Activated CD4-positive, alpha-beta T cell treated with anti-CD3 and anti-CD28 coated beads, Interleukin-2, amount 10 ng/mL, durations not matched to agents 7 days and 5 days (primary cell): Measurements from ENCODE around the gene NHLH2. TPM values are rescaled to one million over a fixed set of nuclear protein-coding genes. Genes with fewer than 3 reads are reported as not detected.

Source experiments
- CTCF ChIA-PET: fragments of 350-600 bp; sonication (Branson Sonifier 250); formaldehyde crosslinking; loops from one replicate; lab custom pipeline; 2021; ENCODE audit warnings: antibody characterized with exemption; lab: Charles Lee
- POLR2A ChIA-PET: fragments of 350-600 bp; sonication (Branson Sonifier 250); formaldehyde crosslinking; loops from one replicate; lab custom pipeline; 2021; ENCODE audit warnings: antibody characterized with exemption; lab: Charles Lee
- DNase-seq: peaks from one replicate; pipeline ENCODE4 v3.0.0-alpha.2; 2020
- H3K27ac Mint-ChIP-seq: one replicate; pipeline ENCODE4 v1.8.0; 2021; ENCODE audit warnings: mild to moderate bottlenecking, moderate library complexity, mixed read lengths
- H3K27me3 Mint-ChIP-seq: one replicate; pipeline ENCODE4 v1.8.0; 2021; ENCODE audit warnings: mixed read lengths
- H3K36me3 Mint-ChIP-seq: one replicate; pipeline ENCODE4 v1.8.0; 2021; ENCODE audit warnings: low read depth, mixed read lengths
- H3K4me1 Mint-ChIP-seq: one replicate; pipeline ENCODE4 v1.8.0; 2021; ENCODE audit warnings: mixed read lengths
- H3K4me3 Mint-ChIP-seq: one replicate; pipeline ENCODE4 v1.8.0; 2021; ENCODE audit warnings: mild to moderate bottlenecking, moderate library complexity, mixed read lengths
- H3K9me3 Mint-ChIP-seq: one replicate; pipeline ENCODE4 v1.8.0; 2021; ENCODE audit warnings: mixed read lengths
- total RNA-seq, 2 experiments: library from RNA; stranded (reverse); gene quantifications; one replicate each; pipeline ENCODE4 v1.2.3, GENCODE V29; 2021

Gene NHLH2
- total RNA-seq, 2 experiments from 2014 or later = not detected

DNA sequence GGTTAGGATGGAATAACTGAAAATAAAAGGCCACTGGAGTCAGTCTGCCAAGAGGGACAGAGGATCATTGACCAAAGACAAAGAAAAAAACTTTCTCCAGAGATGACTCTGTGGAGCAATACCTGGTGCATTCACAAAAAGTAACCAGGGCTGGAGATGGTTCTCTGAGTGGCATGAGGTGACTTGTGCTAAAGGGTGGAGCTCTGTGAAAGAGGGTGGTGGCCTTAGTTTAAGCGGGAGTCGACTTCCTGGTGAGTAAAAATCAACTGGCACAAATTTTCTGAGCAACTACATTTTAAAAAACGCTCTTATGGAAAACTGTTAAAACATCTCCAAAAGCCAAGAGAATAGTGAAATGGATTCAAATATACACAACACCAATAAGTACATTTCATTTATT lies 10.0 kb downstream of the NHLH2 start:
- Mint-ChIP-seq H3K9me3 (no peaks in the 10 kb centered on the region), H3K36me3 (peaks cover 2% of the 10 kb centered on the region), H3K27ac (no peak overlapping the region), H3K27me3 (peaks cover 52% of the 10 kb centered on the region), H3K4me3 (no peak overlapping the region), H3K4me1 (peaks cover 6% of the 10 kb centered on the region)
- no peak for DNase-seq
- ChIA-PET CTCF (no interaction called here), POLR2A (no interaction called here)

DNA sequence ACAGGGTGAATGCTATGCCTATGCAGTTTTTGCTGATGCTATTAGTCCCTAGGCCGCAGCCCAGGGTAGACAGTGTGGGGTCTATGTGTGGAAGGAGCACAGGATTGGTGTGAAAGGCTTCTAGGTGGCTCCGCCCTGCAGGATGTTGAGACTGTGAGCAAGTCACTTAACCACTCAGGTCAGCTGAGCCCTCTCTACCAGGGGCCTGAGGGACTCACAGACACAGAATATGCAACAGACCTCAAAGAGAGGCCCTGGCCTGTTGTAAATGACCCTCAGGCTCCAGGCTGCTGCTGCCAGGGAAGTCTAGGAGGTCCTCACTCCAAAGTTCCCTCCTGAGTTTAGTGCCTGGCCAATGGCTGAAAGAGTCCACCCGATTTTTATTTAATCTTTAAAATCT lies 11.0 kb downstream of the NHLH2 start:
- Mint-ChIP-seq H3K27me3 (peaks cover 44% of the 10 kb centered on the region), H3K36me3 (peaks cover 2% of the 10 kb centered on the region), H3K4me3 (no peak overlapping the region), H3K9me3 (no peaks in the 10 kb centered on the region), H3K4me1 (peaks cover 6% of the 10 kb centered on the region), H3K27ac (no peak overlapping the region)
- ChIA-PET CTCF (no interaction called here), POLR2A (no interaction called here)
- DNase-seq = no peak

DNA sequence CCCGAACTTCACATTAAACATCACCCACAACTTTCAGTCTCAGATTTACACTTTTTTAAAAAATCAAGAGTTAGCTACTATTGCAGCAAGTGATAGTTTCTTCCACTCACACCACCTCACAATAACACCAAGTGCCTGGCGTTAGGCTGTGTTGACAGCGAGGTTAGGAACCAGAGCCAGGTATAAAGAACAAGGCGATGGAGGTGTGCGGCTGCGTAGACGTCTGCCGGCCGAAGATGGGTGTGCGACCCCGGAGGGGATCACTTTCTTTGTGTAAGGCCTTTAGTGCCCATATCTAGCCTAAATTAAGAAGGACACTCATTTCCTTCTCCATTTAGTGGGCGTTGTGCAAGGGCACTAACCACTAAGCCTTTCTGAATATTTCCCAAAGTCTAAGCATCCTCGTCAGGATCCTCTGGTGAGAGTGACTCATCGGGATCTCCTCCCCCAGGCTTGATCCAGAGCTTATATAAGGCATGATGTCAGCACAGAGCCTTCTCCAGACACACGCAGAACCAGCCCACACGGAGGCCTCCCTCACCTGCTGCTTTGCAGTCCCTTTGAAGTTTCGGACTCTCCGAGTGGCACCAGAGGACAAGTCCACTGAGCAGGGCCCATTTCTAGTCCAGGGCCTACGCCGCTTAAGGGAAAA lies 11.8 kb downstream of the NHLH2 start:
- Mint-ChIP-seq H3K4me3 (peak overlapping the region; percentile 51), H3K27me3 (peaks cover 43% of the 10 kb centered on the region), H3K4me1 (peaks cover 6% of the 10 kb centered on the region), H3K27ac (peak overlapping the region; percentile 19), H3K9me3 (no peaks in the 10 kb centered on the region), H3K36me3 (peaks cover 2% of the 10 kb centered on the region)
- CTCF ChIA-PET = no interaction called here
- POLR2A ChIA-PET = no interaction called here
- DNase-seq = no peak

DNA sequence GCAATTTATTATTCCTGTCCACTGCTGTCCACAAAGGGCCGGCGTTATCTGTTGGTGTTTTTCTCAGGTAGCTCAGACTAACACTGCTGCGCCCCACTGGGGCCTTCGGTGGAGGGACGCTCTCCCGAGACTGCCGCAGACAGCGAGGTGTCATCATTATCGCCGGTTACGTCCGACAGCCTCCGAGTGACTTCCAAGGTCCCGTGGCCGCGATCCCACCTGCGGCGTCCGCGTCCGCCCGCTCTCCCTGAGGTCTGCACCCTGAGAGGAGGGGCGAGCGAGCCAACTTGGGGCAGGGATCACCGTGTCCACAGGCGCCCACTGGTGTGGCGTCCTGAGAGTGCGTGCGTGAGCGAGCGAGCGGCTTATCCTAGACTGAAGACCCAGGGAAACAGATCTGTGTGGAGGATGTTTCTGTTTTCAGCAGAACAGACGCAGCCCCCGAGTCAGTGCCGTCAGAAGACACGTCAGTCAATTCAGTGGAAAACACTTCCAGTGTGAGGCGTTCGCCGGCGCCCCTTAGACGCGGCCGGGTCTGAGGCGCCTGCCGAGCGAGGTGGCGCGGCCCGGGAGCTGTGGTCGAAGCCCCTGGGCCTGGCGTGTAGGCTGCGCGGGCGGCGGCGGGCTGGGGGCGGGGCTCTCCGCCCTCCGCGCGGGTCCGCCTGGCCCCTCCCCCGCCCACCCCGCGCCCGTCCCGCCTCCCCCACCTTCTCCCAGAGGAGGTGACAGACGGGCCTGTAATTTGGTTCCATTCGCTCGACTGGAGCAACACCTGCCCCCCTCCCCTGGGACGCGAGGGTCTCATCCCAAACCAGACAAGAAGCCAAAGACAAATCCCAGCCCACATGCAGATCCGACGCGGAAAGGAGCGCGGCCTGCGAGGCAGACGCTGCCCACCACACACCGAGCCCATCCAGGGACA lies 12.6 kb downstream of the NHLH2 start:
- POLR2A ChIA-PET = no interaction called here
- Mint-ChIP-seq H3K27me3 (peaks cover 42% of the 10 kb centered on the region), H3K27ac (peak overlapping the region; percentile 19), H3K9me3 (no peaks in the 10 kb centered on the region), H3K36me3 (peaks cover 2% of the 10 kb centered on the region), H3K4me1 (peaks cover 6% of the 10 kb centered on the region), H3K4me3 (peak overlapping the region; percentile 51)
- DNase-seq = no peak
- CTCF ChIA-PET = no interaction called here

DNA sequence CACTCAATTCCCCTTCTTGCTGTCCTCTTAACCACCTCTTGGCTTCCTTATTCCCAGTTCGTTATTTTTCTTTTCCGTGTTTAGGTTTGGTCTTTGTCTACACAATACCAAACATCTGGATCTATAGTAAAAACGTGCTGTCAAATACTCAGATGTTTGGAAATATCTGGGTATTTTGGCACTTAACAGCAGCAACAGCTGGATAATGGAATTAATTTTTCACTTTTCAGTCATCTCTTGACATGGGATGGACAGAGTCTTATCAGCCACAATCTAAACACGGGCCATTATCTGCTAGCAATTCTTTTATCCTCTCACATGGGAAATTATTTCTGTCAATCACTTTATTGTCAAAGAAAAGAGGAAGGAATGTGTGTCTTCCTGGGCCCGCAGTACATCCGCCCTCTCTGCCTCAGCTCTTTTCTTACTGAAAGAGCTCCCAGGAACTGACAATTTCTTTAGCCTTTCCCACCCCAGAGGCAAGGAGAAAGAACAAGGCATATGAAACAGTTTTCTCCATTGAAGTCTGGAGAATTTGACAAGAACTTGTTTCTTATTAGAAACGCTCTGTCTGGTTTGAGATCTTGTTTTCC lies 13.4 kb downstream of the NHLH2 start:
- H3K4me3 Mint-ChIP-seq = no peak overlapping the region
- DNase-seq = no peak
- H3K27me3 Mint-ChIP-seq = peaks cover 47% of the 10 kb centered on the region
- ChIA-PET CTCF (no interaction called here), POLR2A (no interaction called here)
- no peak overlapping the region for H3K27ac Mint-ChIP-seq
- peaks cover 2% of the 10 kb centered on the region for H3K36me3 Mint-ChIP-seq
- no peaks in the 10 kb centered on the region for H3K9me3 Mint-ChIP-seq
- peaks cover 6% of the 10 kb centered on the region for H3K4me1 Mint-ChIP-seq

DNA sequence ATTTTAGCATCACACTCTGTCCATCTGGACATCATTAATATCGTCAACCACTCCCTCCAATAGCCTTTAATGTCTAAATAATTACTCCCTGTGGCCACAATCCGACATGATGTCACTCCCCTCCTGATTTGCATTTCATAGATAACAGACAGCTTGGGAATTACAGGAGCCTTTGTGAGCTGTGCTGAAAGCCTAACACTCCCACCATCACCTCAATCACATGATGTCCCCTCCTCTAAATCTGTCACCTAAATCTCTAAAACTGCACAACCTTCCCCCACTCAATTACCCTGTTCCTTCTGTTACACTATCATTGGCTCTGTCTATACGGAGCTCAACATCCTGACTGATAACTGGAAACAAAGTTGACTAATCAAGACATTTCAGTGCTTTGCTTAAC lies 14.3 kb downstream of the NHLH2 start:
- no peaks in the 10 kb centered on the region for H3K9me3 Mint-ChIP-seq
- DNase-seq = no peak
- peaks cover 2% of the 10 kb centered on the region for H3K36me3 Mint-ChIP-seq
- peaks cover 49% of the 10 kb centered on the region for H3K27me3 Mint-ChIP-seq
- ChIA-PET POLR2A (no interaction called here), CTCF (no interaction called here)
- H3K4me1 Mint-ChIP-seq = peaks cover 6% of the 10 kb centered on the region
- H3K27ac Mint-ChIP-seq = no peak overlapping the region
- no peak overlapping the region for H3K4me3 Mint-ChIP-seq

DNA sequence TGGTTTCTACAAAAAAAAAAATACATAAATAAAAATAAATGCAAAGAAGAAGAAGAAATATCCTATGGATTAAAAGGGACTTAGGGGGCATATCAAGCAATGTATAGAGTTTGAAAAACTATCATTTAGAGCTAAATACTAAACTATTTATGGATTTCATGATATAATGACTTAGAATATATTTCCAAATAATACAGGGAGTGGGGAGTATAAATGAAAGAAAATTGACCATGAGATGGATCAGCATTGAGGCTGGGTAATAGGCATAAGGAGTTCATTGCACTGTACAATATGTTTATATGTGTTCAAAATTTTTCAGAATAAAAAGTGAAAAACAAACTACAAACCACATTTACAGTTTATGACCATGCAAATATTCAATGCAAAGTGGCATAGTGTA lies 18.8 kb downstream of the NHLH2 start:
- CTCF ChIA-PET = no interaction called here
- Mint-ChIP-seq H3K27ac (no peak overlapping the region), H3K4me1 (no peaks in the 10 kb centered on the region), H3K9me3 (no peaks in the 10 kb centered on the region), H3K36me3 (no peaks in the 10 kb centered on the region), H3K27me3 (peaks cover 32% of the 10 kb centered on the region), H3K4me3 (no peak overlapping the region)
- POLR2A ChIA-PET = no interaction called here
- DNase-seq = no peak

DNA sequence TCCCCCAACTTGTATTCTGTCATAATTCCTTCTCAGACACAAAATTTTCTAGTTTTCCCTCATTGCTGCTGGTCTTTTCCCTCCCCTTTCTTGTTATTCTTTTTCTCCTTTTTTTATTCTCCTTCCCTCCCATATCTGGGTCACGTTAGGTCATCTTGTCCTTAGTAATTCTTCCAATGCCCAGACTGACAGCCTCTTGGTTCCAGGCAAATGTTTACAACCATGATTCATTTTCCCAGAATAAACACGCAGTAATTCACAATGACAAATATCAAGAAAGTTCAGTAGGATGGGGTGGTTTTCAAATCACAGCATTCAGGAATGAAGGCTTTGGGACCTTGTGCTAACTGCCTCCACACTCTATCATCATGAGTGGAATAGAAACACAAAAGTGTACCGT lies 25.2 kb downstream of the NHLH2 start:
- Mint-ChIP-seq H3K36me3 (no peaks in the 10 kb centered on the region), H3K9me3 (no peaks in the 10 kb centered on the region), H3K27ac (no peak overlapping the region), H3K4me3 (no peak overlapping the region), H3K4me1 (no peaks in the 10 kb centered on the region), H3K27me3 (peaks cover 7% of the 10 kb centered on the region)
- CTCF ChIA-PET = no interaction called here
- DNase-seq = no peak
- POLR2A ChIA-PET = no interaction called here

DNA sequence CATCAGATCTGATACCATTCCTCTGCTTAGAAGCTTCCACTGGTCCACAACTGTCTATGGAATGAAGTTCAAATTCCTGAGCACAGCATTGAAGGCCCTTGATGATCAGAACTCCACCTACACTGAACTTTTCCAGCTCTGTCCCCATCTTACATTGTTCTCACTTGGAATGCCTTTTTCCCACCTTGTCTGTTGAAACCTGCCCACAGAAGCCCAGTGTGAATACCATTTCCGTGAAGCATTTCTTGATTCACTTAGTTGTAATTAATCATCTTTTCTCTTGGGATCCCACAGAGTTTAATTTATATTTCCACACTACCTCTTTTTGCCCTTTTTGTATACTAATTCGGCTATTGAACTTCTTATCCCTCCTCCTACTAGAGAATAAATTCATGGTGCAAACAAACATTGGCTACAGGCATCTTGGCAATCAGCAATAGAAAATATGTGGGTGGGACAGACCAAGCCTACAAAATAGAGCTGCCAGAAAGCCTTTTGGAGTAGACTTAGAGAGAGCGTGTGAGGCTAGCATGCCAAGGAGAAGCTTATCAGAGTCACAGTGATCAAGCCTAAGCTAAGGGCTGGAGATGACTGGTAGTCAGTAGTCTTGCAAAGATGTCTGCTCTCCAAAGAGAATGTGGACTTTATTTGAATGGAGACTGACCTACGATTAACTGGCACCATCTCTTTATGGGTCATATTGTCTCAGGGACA lies 26.1 kb downstream of the NHLH2 start:
- no peaks in the 10 kb centered on the region for H3K9me3 Mint-ChIP-seq
- peaks cover 7% of the 10 kb centered on the region for H3K27me3 Mint-ChIP-seq
- no peaks in the 10 kb centered on the region for H3K36me3 Mint-ChIP-seq
- no peaks in the 10 kb centered on the region for H3K4me1 Mint-ChIP-seq
- no peak overlapping the region for H3K4me3 Mint-ChIP-seq
- no peak for DNase-seq
- ChIA-PET CTCF (no interaction called here), POLR2A (no interaction called here)
- no peak overlapping the region for H3K27ac Mint-ChIP-seq

DNA sequence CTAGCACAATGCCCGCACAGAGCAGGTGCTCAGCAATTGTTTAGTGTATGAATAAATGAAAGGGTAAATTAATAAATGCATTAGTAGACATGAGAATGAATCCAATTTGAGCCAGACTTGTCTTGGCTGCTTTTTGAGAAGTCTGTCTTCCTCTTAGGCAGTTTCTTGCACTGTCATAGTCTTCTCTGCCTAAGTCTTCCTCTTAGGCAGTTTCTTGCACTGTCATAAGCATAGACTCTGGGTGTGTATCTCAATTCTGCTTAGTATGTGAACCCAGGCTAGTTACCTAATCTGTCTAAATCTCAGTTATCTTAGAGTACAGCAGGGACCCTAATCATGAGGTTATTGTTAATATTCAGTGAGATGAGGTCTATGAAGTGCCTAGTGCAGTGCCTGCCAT lies 27.2 kb downstream of the NHLH2 start:
- ChIA-PET CTCF (interaction anchor here (0.6 kb wide), 1 partner anchor 316 kb away, joined by 3 read pairs; no protein-coding TSS in a partner anchor), POLR2A (no interaction called here)
- H3K4me1 Mint-ChIP-seq = no peaks in the 10 kb centered on the region

DNA sequence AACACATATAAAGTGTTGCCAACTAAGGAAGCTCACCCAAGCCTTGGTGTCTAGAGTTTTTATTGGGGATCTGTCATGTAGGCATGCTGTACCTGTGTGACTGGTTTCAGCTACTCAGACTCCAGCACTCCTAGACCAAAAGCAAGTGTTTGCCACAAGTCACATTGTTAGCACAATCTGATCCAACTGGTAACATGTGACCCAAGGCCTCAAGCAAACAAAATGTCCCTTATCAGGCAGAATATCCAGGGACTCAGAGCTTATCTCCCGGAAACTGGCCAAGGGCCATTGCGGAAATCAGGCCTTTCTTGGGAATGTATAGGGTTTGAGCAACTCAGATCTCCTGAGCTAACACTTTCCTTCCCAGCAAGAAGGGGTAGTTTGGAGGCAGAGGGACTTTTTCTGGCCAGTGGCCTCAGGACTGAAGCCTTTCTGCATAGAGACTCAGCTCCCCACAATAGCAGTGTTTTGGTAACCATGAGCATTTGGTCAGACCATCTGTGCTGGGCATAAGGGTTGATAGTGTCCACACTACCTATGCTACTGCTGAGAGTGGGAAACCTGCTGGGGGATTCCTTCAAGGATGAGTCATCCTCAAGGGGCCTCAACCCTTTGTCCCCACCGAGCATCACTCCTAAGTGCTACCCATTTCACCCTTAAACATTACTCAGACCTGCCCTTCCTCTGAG lies 29.6 kb downstream of the NHLH2 start:
- Mint-ChIP-seq H3K36me3 (no peaks in the 10 kb centered on the region), H3K4me1 (no peaks in the 10 kb centered on the region), H3K27me3 (peaks cover 7% of the 10 kb centered on the region), H3K9me3 (no peaks in the 10 kb centered on the region), H3K27ac (no peak overlapping the region), H3K4me3 (no peak overlapping the region)
- POLR2A ChIA-PET = no interaction called here
- no peak for DNase-seq
- CTCF ChIA-PET = interaction anchor here (0.5 kb wide), 1 partner anchor 1246 kb away, joined by 4 read pairs; no protein-coding TSS in a partner anchor

More for the DNA sequence above, 27.2 kb downstream of the NHLH2 start:
- Mint-ChIP-seq H3K9me3 (no peaks in the 10 kb centered on the region), H3K4me3 (no peak overlapping the region), H3K27ac (no peak overlapping the region), H3K36me3 (no peaks in the 10 kb centered on the region), H3K27me3 (peaks cover 7% of the 10 kb centered on the region)
- no peak for DNase-seq

DNA sequence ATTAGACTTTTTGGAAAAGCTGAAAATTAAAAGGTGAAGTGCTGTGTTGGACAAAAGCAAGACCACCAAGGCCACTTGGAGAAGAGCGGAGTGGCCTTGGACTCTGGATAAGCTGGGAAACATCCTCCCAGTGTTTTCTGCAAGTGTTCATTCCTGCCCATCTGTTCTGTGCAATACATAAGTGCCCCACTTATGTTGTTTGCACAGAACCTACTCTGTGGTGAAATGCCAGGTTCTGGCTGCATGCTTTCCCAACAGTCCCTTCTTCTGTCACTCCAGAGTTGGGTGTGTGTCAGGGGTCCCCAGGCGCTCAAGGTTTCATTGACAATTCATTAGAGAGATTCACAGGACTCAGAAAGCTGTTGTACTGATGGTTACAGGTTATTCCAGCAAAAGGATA lies 30.3 kb downstream of the NHLH2 start:
- POLR2A ChIA-PET = no interaction called here
- no peaks in the 10 kb centered on the region for H3K9me3 Mint-ChIP-seq
- no peaks in the 10 kb centered on the region for H3K4me1 Mint-ChIP-seq
- peaks cover 7% of the 10 kb centered on the region for H3K27me3 Mint-ChIP-seq
- H3K4me3 Mint-ChIP-seq = no peak overlapping the region
- H3K36me3 Mint-ChIP-seq = no peaks in the 10 kb centered on the region
- no peak for DNase-seq
- CTCF ChIA-PET = no interaction called here
- no peak overlapping the region for H3K27ac Mint-ChIP-seq
